GM21526 (cell line): ENCODE measurements around the gene SNF8.
"Not testable (repeated sequence)": the region's sequence is repeated elsewhere in the genome, so short reads cannot be mapped to it uniquely, and the experiment has no call there.

ENCODE experiments used
- ATAC-seq: cut with Tn5 transposase; IDR thresholded peaks from one replicate; pipeline ENCODE4 v1.9.1; 2021; ENCODE audit warnings: moderate library complexity; ENCODE audit not compliant: unreplicated experiment, low FRiP score

The SNF8 gene, protein sequence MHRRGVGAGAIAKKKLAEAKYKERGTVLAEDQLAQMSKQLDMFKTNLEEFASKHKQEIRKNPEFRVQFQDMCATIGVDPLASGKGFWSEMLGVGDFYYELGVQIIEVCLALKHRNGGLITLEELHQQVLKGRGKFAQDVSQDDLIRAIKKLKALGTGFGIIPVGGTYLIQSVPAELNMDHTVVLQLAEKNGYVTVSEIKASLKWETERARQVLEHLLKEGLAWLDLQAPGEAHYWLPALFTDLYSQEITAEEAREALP

DNA sequence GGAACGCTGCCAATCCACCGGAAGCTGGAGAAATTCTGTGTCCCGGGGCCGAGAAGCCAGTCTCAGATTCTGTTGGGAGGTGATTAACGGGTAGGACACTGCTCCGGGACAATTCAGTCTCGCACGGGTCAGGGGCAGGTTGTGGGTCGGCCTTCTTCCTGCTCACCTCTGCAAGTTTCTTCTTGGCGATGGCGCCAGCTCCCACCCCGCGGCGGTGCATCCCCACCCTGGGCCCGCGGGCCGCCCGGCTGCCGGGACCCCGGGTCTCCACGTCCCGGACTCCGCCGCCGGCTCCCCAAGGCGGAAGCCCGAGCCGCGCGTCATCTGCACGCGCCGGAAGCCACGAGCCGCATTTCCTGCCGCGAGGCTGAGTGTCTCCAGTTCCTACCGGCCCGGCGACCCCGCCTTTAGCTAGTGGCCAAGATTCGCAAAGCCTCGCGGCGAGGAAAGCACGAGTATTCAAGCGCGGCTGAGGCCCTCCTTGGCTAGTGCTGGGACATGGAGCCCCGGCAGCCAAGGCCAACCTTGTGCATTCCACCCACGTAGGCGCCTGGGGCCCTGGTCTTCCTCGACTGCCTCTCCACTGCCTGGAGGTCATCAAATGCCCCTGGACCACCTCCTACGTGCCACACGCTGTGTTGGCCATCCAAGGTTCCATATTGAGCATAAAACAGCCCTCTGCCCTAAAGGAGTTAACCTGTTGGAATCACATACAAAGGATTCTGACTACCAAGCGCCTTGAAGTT is at the start of gene SNF8:
Gene SNF8, minus strand, starts transcription at position 328 of the 746 bp plus-strand sequence. Its CDS starts 108 bp downstream, at position 220.
- peak; percentile 80 for ATAC-seq

DNA sequence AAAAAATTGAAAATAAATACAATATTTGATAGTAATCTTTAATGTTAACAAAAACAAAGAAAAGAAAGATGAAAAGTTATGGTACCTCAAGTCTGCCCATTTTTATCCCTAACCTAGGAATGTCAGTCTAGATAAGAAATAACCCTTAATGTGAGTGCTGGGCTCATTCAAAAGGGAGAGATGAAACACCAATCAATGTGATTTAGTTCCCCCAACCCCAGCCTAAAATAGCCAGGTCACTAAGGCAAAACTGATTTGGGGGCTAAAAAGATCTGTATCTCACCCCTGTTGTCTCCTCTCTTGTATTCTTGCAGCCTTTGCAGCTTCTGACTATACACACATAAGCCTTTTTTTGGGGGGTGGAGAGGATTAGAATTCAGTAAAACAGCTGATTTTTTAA is 49.3 kb upstream of the SNF8 start:
- no peak for ATAC-seq

DNA sequence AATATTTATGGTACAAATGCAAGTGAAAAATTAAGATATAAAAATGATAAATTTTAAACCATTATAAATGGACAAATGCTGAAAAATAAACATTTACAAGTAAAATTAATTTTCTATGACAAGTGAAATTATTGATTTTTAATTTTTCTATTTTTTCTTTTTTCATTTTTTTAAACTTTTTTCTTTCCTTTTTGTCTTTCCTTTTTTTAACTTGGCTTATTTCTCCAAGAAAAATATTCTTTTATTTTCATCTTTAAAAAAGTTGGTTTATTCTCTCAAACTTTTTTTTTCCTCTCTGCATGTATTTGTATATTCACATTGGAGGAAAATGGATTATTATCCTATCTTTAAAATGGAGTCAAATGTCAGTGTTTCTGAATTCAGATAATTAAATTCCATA is 48.7 kb upstream of the SNF8 start:
- no peak for ATAC-seq

DNA sequence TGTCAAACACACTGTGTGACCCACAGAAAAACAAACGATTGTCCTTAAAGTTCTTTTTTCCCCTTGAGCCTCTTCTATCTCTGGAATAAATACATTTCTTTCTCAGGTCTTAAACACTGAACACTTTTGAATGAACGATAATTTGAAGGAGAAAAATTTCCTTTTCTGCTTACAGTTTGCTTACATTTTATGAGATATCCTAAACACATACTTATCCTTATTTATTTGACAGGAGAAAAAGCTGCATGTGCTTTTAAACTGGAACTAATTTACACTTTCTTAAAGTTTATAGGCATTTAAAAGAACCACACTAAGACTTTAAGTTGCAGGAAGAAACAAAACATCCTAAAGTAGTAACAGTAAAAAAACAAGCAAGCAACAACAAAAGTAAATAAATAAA is 47.8 kb upstream of the SNF8 start:
- no peak for ATAC-seq

DNA sequence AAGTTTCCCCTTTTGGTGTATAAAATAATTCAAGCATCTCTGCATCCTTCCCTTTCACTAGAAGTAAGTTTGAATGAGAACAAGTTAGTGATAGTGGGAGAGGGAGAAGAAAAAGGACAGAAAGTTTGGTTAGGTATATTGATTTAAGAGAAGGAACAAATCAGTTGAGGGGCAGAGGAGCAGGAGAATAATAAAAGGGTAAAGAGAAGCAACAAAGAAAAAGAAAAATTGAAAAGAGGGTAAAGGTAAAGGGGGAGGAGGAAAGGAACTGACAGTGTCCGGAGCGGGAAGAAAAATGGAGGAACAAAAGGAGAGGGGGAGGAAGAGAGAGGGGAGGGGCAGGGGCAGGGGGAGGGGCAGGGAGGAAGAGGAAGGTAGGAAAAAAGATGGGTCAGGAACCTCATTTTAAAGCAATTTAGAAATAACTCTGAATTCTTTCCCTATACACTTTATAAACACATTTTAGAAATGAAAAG is 46.3 kb upstream of the SNF8 start:
- no peak for ATAC-seq

DNA sequence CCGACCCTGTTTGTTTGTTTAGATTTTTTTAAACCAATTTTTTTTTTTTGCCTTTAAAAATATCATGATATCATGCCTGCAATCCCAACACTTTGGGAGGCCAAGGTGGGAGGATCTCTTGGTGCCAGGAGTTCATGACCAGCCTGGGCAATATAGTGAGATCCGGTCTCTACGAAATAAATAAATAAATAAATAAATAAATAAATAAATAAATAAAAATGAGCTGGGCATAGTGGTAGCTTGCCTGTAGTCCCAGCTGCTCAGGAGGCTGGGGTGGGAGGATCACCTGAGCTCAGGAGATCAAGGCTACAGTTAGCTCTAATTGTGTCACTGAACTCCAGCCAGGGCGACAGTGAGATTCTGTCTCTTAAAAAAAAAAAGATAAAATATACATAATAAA is 44.5 kb upstream of the SNF8 start:
- ATAC-seq: no peak

DNA sequence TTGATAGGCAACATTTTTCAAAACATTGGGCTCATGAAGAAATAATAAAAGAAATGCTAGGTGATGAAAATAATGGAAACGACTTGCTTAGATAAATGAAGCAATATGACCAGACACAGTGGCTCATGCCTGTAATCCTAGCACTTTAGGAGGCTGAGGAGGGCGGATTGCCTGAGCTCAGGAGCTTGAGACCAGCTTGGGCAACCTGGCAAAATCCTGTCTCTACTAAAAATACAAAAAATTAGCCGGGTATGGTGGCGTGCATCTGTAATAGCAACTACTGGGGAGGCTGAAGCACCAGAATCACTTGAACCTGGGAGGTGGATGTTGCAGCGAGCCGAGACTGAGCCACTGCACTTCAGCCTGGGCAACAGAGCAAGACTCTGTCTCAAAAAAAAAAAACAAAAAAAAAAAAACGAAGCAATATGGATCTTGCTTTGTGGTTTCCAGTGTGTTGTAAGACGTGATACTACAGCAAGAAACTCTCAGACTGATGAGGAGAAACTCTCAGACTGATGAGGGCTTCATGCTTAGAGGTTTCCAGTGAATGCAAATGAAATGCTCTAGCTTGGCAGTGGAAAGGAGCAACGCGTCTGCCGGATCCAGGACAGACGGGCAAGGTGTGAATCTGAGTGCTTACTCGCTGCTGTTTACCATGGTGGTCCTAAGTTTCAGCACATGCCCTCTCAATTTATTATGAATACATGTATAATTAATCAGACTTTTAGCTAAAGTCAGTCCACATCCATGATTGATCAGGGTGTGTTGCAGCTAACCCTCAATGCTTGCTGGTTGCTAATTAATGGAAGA is 41.0 kb upstream of the SNF8 start:
- ATAC-seq: no peak

DNA sequence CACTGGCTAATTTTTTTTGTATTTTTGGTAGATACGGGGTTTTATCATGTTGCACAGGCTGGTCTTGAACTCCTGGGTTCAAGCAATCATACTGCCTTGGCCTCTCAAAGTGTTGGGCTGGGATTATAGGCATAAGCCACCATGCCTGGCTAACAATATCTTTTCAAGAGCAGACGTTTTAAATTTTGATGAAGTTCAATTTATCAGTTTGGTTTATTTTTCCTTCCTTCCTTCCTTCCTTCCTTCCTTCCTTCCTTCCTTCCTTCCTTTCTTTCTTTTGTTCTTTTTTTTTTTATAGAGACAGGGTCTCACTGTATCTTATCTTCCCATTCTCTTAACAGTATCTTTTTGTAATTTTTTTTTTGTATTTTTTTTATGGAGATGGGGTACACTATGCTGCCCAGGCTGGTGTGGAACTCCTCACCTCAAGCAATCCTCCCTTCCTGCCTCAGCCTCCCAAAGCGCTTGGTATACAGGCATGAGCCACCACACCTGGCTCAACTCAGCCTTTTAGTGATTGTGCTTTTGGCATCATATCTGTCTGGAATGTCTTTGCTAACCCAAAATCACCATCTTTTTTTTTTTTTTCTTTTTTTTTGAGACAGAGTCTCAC is 37.4 kb upstream of the SNF8 start:
- ATAC-seq: no peak

DNA sequence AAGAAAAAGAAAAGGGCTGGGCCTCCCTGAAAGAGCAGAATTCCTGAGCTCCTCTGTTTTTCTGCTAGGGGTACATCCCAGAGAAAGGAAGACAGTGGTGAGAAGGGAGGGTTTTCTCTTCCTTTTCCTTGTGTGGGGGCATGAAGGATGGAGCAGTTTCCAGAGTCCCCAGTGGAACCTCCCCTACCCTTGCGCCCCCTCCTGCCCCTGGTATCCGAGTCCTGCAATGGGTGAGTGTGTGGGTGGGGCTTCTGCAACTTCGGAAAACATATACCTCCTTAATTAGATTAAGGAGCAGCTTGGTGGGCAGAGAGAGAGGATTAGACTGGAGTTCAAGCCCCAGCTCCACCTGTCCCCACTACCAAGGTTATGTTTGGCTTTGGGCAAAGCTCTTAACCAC is 29.2 kb upstream of the SNF8 start:
- no peak for ATAC-seq

DNA sequence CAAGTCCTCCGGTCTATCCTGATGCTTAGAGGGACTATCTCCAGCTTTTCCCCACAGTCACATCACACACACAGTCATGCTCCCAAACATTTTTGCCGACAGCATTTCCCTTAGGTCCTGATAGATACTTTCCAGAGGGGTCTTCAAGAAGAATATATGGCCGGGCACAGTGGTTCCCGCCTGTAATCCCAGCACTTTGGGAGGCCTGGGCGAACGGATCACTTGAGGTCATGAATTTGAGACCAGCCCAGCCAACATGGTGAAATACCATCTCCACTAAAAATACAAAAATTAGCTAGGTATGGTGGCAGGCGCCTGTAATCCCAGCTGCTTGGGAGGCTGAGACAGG is 28.1 kb upstream of the SNF8 start:
- ATAC-seq: no peak

DNA sequence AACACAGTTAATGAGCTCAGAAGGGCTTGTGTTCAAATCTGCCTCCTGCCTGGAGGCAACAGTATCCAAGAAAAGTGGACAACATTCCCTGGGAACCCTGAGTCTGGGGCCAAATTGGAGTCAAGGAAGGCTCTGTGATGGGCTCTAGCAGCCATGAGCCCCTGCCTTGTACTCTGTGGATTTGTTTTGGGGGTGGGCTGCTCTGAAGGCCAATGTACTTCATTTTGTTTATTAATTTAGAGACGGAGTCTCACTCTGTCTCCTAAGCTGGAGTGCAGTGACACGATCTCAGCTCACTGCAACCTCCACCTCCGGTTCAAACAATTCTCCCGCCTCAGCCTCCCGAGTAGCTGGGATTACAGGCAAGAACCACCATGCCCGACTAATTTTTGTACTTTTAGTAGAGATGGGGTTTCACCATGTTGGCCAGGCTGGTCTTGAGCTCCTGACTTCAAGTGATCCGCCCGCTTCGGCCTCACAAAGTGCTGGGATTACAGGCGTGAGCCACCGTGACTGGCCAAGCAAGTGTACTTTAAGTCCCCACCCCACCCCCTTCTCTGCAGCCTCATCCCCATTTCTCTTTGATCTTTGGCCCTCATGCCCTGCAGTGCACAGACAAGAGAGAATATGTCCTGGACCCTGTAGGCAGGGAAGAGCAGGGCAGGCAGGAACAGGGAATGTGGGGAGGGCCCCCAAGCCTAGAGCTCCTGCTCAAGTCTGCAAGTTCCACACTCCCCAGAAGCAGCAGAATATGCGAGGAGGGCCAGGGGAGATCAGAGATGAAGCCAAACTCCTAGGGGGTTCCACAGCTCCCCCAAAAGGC is 26.4 kb upstream of the SNF8 start:
- ATAC-seq: no peak

DNA sequence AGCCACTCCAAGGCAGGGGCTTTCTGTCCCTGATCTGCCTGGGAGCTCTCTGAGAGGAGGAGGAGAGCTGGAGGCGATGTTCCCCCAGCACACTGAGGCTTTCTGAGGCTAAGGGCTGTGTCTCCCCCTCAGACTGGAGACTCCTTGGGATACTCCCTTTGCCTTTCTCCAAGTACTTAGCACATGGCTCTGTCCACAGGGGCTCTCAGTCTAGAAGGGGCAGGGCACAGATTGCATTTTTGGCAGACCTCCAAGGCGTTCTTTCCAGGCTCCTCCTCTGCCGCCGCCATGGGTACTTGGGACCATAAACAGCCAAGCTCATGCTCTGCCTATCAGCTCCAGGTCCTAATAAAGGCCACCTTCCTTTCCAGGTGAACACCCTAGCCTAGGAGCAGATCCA is 25.6 kb upstream of the SNF8 start:
- no peak for ATAC-seq

DNA sequence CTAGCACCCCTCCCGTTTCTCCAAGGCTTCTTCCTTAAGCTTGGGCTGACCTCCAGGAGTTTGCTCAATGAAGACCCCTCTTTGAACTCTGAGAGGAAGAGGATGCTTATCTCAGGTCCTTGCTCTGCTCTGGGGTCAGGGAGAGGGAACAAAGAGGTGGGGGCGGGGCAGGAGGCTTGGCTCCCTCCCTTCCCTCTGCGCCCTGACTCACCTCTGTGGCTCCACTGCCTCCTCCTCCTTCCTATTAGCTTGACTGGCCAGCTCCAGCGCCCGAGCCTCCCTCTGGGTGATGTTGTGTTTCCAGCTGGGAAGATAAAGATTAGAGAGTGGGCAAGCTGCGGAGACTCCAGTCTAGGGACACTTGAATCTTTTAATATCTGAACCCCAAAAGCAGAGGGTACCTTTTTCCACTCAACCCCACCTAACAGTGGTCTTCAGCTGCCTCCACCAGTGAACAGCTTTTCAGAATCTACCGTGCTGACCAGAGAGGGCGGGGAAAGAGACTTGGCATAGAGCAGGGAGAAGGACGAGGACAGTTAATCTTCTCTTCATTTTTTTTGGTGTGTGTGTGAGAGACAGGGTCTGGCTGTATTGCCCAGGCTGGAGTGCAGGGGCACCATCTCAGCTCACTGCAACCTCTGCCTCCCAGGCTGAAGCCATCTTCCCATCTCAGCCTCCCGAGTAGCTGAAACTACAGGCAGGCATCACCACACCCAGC is 17.0 kb upstream of the SNF8 start:
- no peak for ATAC-seq

DNA sequence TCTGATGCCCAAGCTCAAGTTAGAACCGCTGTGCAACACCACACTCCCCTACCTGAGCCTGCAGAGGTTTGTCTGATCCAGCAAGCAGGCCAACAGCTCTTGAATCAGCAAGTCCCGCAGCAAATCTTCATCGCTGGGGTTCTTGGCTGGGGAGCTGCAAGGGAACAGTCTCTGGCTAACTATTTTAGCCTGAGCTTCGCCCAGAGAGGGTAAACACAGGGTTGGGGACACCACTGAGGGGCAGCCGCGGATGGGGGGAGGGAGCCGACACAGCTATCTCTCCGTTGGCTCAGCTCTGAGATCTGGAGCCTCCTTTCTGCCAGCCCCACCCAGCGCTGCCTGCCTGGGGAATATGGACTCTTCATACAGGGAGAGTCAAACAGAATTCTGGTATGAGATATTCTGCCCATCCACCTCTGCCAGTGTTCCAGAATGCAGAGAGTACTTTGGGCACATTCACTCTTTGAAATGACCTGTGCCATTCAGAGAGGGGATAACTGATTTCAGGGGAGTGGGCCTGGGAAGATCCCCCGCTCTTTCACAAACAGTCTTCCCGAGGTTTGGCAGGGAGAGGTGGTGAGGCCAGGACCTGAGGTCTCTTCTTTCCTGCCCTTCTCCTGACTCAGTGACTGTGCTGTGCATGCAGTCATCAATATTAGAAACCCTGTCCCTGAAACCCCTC is 16.3 kb upstream of the SNF8 start:
- ATAC-seq: no peak

DNA sequence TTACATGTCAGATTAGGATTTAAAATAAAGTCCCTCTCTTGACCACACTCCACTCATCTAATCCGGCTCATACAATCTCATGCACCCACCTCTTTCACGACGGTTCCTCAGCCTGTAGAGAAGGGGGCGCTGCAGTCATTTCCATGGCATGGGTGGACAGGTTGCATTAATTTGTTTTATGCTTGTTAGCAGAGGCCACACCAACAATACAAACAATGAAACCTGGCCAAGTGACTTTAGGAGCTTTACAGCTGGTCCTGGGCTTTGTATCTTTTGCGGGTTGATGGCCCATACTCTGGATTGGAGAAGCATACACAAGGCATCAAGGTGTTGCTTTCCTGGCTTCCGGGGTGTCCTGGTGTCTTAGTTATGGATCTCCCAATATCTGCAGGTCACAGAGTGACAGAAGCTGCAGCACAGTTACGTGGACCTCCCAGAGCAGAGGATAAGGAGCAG is 9.7 kb upstream of the SNF8 start:
- no peak for ATAC-seq

DNA sequence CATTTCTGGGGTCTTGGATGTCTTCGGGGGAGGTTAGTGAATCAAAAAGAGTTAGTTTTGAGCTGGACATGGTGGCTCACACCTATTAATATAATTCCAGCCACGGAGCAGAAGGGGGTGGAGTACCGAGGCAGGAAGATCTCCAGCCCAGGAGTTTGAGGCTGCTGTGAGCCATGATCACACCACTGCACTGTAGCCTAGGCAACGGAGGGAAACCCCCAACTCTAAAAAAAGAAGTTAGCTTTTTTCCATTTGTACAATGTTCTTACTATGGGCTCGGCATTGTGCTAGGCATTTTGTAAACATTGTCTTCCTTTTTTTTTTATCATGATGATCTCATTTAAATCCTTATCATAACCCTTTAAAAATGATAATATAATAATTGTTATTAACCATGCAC is 8.3 kb upstream of the SNF8 start:
- no peak for ATAC-seq

DNA sequence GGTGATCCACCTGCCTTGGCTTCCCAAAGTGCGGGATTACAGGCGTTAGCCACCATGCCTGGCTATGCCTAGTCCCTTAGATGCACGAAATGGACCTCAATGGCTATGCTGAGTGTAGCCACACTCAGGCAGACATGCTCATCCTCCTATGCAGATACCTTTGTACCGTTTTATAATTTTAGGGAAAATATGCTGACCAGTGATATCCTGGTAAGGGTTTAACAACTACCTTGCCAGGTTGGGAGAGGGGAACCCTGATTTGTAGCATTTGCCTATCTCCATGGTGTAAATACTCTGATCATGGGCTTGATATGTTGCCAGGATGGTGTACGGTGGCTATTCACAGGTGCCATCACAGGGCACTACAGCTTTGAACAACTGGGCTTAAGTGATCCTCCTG is 6.9 kb upstream of the SNF8 start:
- no peak for ATAC-seq

DNA sequence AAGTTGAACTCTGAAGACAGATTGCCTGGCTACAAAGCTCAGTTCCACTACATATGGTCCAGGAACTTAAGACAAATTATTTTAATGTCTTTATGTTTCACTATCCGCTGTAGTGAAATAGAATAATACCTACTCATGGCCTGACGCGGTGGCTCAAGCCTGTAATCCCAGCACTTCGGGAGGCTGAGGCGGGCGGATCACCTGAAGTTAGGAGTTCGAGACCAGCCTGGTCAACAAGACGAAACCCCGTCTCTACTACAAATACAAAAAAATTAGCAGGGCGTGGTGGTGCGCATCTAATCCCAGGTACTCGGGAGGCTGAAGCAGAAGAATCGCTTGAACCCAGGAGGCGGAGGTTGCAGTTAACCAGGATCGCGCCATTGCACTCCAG is 614 bp upstream of the SNF8 start:
- not testable (repeated sequence) for ATAC-seq

DNA sequence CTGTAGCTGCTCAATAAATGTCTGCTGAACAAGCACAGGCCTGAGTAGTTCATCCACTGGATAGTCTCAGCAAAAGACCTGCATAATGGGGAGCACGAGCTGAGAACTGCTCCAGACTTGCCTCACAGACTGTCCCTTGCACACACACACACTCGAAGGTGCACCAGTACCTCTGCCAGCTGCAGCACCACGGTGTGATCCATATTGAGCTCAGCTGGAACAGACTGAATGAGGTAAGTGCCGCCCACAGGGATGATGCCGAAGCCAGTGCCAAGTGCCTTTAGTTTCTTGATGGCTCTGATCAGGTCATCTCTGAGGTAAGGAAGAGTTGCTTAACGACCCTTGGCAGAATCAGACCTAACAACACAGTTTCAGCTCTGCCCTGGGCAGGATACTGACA is 11.6 kb downstream of the SNF8 start:
- ATAC-seq: no peak
